GM18502 (cell line): ENCODE measurements around the gene ZNF770.
A peak's percentile ranks its signal among the peaks of the same experiment; 100 is the strongest.
"Not testable (repeated sequence)": the region's sequence is repeated elsewhere in the genome, so short reads cannot be mapped to it uniquely, and the experiment has no call there.

Experiments used
- ATAC-seq: cut with Tn5 transposase; IDR thresholded peaks from one replicate; pipeline ENCODE4 v1.9.1; 2021; ENCODE audit warnings: mild to moderate bottlenecking; ENCODE audit not compliant: unreplicated experiment, poor library complexity

ZNF770 gene

GRCh38 chr15:34984889-34985630, 3.0 kb downstream of the ZNF770 start:
- no peak for ATAC-seq

DNA sequence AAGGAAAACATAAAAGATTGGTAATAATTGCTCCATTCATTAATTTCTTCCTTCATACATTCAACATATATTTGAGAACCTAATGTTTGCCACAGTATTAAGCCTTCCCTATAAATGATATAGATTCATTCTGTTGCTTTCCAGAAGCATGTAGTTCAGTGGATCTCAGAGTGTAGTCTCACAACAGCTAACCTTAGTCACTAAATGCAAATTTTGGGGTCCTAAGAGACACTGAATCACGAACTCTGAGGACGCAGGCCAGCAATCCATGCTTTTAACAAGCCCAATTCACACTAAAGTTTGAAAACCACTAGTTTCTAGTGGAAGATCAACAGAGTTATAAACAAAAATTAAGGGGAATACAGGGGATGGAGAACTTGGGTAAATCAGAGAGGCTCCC, 11.3 kb downstream of the ZNF770 start:
- peak; percentile 67 for ATAC-seq

DNA sequence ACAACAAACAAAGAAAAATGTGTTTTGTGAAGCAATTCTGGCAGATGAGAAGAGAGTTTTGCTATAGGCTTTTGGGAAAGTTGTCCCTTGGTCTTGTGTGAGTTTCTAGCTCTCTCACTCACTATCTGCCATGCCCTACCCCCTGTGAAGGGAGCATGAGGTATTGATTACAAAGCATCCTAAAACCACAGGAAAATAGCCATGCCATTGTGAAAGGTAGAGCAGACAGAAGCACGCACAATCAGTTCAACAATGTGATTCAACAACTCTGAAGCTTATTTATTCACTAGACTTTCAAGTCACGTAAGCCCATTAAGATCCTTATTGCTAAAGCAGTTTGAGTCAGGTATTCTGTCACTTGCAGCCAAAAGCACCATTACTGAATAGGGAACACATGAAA, 12.0 kb downstream of the ZNF770 start:
- ATAC-seq = no peak

- no peak for ATAC-seq
Observed at GRCh38 chr15:34973512-34973911, 14.6 kb downstream of the ZNF770 start.

DNA sequence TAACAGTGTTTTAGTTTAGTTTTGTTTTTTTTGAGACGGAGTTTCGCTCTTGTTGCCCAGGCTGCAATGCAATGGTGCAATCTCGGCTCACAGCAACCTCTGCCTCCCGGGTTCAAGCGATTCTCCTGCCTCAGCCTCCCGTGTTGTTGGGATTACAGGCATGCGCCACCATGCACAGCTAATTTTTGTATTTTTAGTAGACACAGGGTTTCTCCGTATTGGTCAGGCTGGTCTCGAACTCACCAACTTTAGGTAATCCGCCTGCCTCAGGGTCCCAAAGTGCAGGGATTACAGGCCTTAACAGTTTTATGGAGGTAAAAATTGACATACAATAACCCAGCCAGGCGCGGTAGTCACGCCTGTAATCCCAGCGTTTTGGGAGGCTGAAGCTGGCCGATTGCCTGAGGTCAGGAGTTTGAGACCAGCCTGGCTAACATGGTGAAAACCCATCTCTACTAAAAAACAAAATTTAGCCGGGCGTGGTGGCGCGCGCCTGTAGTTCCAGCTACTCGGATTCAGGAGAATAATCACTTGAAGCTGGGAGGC, 17.9 kb downstream of the ZNF770 start:
- ATAC-seq = peak; percentile 2

DNA sequence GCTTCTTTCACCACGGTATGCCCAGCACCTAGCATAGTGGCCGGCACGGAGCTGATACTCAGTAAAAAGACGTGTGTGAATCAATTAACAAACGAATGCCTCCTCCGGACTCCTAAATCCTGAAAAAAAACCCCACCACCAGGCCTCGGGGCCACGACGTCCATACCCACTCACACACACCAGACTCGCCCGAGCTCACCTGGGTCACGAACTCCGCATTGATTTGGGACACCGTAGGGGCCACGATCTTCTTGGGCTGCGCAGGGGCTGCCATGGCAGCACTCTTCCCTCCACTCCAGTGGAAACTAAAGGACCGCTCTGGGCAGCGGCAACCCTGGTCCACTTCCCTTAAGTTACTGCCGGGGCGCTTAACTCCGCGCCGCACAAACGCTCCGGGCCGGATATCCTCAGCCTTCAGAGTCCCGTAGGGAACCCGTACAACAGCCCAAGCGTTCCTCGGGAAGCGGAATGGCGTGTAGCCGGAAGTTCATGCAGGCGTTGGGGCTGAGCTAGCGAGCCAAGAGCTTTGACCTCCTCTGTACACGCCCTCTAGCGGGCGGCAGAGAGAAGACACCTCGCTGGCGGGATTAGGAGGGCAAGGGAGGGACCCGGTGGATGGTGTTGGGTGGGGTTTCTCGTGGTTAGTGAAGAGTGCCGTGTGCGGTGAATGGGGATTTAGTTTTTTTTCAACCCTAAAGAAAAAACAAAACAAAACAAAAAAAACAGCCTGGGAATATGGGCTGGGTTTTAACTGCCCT, 18.6 kb downstream of the ZNF770 start, which contains the start of gene AQR:
Gene AQR (minus strand): TSS at position 403 of the 758 bp plus-strand sequence. CDS start 129 bp downstream, at position 274.
- ATAC-seq = peak; percentile 98

- no peak for ATAC-seq
Observed at GRCh38 chr15:34964277-34964676, 23.8 kb downstream of the ZNF770 start.

DNA sequence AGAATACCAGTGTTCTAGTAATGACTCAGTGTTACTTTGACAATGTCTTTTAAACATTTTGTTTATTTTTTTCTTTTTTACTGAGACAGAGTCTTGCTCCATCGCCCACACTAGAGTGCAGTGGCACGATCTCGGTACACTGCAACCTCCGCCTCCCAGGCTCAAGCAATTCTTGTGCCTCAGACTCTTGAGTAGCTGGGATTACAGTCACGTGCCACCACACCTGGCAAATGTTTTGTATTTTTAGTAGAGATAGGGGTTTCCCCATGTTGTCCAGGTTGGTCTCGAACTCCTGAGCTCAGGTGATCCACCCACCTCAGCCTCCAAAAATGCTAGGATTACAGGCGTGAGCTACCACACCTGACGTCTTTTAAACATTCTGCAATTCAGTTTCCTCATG, 34.2 kb downstream of the ZNF770 start:
- ATAC-seq = no peak

DNA sequence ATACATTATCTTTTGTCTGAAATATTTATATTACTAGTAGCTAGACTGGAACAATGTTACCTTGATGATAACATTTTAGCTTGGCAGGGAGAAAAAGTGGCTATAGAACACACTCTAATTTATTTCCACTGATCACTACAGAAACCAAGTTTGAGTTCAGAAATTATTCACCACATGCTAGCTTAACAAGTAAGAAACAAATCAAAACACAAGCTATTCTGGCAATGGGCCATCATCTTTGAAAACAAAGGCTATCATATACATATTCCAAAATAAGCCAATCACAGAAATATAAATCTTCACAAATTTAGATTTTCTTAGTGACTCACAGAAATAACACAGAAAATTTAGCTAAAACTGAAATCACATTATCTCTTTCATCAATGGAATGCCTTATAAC, 35.6 kb downstream of the ZNF770 start:
- ATAC-seq = no peak

GRCh38 chr15:34951993-34952392, 36.1 kb downstream of the ZNF770 start:
- ATAC-seq = no peak

- ATAC-seq = no peak
Observed at GRCh38 chr15:34944936-34945335, 43.2 kb downstream of the ZNF770 start.

DNA sequence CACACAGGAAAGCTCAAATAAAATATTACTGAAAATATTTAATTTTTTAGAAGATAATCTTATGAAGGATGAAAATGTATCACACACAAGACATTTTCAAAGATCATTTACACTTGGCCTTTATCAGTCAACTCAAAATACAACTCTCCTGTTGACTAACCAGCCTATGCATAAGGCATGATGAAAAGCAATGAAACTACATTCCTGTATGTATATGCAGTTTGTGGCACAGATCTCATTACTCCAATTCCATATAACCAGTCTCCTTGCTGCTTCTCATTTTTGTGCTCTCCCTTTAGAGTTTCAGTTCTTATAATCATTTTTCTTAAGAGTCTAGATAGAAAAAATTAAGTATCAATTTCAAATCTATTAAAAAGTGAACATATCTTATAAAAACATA, 44.4 kb downstream of the ZNF770 start:
- ATAC-seq = no peak

DNA sequence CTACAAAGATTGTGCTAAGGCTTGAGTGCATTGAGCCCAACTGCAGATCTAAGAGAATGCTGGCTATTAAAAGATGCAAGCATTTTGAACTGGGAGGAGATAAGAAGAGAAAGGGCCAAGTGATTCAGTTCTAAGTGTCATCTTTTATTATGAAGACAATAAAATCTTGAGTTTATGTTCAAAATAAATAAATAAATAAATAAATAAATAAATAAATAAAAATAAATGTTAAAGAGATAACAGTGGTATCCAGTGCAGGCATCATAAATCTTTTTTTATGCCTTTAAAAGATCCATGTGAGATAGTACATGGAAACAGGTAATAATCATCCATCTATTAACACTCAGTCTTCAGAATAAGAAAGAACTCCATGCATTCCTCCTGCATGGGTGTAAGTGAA, 44.8 kb downstream of the ZNF770 start:
- not testable (repeated sequence) for ATAC-seq

- no peak for ATAC-seq
Observed at GRCh38 chr15:34942363-34942762, 45.7 kb downstream of the ZNF770 start.

- ATAC-seq = no peak
Observed at GRCh38 chr15:34941831-34942230, 46.3 kb downstream of the ZNF770 start.

DNA sequence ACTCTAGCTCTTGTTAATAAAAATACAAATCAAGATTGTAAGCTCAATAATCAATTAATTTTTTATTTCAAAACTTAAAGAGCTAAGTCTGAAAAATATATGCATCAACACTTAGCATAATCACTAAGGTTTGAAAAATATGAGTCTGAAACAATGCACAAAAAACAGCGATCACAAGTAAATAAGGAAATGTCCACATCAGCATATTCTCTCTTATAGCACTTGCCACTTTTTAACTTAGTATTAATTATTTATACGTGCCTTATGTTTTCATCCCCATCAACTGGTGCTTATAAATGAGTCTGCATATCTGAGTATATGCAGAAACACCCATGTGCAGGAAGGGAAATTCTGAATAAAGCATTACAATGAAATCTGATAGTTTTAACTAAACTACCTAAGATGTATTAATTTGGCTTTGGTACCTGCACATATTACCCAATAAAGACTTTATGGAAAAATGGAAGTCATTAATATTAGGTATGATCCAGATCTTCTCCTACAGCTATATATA, 46.8 kb downstream of the ZNF770 start:
- ATAC-seq = no peak

GRCh38 chr15:34933432-34933975, 54.6 kb downstream of the ZNF770 start:
- no peak for ATAC-seq

- not testable (repeated sequence) for ATAC-seq
Observed at GRCh38 chr15:34928349-34928748, 59.7 kb downstream of the ZNF770 start.
